SK-MEL-5 (cell line): ENCODE measurements around the gene TPX2. TPM values are rescaled to one million over a fixed set of nuclear protein-coding genes. Genes with fewer than 3 reads are reported as not detected.
"Not testable (repeated sequence)": the region's sequence is repeated elsewhere in the genome, so short reads cannot be mapped to it uniquely, and the experiment has no call there.

Experiments used
- DNase-seq: peaks from one replicate; pipeline ENCODE4 v3.0.0-alpha.2; 2016; ENCODE audit warnings: low read depth, low spot score
- in situ Hi-C: cut with HindIII; loops from 2 replicates; pipeline ENCODE4 v1.10.0; 2016; ENCODE audit warnings: low sequenced_read_pairs, high pct_unique_total_duplicates, low pct_unique_long_range_greater_than_20kb
- total RNA-seq: library from RNA; depleted of rRNA; stranded (reverse); fragments of >200 nt; shearing (Covaris generic); gene quantifications from 2 replicates; pipeline ENCODE4 v1.2.3, GENCODE V29; 2014

TPX2 gene
- total RNA-seq, 1 experiment from 2014 or later = 74.2 TPM

GRCh38 chr20:31817461-31817860 is 78.4 kb downstream of the TPX2 start:
- in situ Hi-C loops = no loop called here
- DNase-seq = no peak

GRCh38 chr20:31818376-31818908 is 79.4 kb downstream of the TPX2 start:
- in situ Hi-C loops = no loop called here
- no peak for DNase-seq

DNA sequence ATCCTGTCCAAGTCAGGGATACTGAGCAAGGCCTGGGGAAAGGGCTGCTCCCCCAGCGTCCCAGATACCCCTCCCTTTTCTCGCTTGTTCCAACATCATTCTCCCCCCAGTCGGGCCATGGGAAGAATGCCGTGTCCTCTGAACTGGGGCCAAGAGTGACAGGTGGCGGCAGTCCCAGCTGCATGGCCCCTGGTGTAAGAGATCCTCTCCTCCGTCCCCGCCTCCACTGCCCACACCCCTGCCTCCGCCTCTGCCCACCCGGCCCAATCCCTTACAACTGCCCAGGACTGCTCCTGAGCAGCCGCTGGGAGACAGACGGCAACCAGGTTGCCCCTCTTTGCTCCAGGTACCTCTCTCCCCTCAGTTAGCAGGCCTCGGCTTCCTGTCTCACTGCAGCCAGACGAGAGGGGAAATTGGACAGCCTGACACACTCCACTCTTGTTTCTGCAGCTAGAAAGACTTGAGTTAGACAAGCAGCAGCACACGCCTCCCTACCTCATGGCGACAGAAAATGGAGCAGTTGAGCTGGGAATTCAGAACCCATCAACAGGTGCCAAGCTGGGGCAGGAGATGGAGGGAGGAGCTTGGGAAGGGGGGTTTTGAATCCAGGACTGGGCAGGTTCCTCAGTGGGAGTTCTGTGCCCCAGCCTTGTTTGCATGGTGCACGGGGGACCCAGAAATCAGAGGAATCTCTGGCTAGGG is 80.1 kb downstream of the TPX2 start, which contains the start of gene MYLK2:
Gene MYLK2 (plus strand): TSS at position 274 of the 702 bp plus-strand sequence. CDS start 225 bp downstream, at position 499.
- DNase-seq = no peak
- in situ Hi-C loops = no loop called here

- DNase-seq = no peak
- in situ Hi-C loops = no loop called here
These were observed 81.1 kb downstream of the TPX2 start for GRCh38 chr20:31820228-31820627.

DNA sequence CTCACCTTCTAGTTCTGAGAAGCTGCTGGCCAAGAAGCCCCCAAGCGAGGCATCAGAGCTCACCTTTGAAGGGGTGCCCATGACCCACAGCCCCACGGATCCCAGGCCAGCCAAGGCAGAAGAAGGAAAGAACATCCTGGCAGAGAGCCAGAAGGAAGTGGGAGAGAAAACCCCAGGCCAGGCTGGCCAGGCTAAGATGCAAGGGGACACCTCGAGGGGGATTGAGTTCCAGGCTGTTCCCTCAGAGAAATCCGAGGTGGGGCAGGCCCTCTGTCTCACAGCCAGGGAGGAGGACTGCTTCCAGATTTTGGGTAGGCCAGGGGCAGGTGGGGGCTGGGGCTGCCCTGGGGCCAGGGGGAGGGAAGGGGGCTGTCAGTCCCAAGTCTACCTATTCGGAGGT is 82.3 kb downstream of the TPX2 start:
- no peak for DNase-seq
- in situ Hi-C loops = no loop called here

GRCh38 chr20:31822421-31823330 is 83.6 kb downstream of the TPX2 start:
- DNase-seq = peak; percentile 70
- in situ Hi-C loops = no loop called here

DNA sequence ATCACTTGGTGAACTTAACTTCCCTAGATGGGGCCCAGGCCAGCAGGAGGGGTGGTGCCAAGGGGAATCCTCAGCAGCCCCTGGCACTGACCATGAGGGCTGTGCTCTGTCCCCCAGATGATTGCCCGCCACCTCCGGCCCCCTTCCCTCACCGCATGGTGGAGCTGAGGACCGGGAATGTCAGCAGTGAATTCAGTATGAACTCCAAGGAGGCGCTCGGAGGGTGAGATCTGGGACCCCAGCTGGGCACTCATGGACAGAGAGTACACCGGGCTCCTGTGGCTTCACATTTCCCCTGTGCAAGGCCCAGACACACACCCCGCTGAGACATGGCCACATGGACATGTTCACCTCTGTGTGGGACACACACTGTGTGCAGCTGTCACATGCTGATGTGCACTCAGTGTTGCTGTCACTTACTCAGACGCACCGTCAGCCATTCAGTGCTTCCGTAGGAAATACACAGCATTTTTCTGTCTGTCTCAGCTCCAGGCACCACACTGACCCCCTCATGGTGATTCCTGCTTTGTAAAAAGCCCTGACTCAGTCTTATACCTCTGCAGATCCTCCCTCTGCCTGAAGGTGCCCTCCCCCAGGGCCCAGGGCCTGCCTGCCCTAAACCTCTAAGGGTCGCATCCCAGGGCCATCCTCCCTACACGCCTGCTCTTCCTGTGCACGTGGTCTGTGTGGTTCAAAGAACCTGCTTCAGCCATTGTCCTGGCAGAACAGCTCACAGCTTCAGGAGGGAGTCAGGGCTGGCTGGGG is 84.5 kb downstream of the TPX2 start:
- DNase-seq = no peak
- in situ Hi-C loops = no loop called here

DNA sequence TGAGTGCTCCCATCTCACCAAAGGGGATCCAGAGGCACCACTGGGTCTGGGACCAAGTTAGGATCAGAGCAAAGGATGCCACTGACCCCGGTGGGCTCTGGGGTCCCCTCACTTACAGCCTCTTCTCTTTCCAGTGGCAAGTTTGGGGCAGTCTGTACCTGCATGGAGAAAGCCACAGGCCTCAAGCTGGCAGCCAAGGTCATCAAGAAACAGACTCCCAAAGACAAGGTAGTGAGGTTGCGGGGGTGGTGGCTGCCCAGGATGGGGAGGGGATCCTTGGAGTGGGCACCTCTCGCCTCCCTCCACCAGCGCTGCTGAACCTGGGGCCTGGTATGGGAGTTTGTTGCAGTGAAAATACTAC is 85.0 kb downstream of the TPX2 start:
- in situ Hi-C loops = no loop called here
- DNase-seq = no peak

DNA sequence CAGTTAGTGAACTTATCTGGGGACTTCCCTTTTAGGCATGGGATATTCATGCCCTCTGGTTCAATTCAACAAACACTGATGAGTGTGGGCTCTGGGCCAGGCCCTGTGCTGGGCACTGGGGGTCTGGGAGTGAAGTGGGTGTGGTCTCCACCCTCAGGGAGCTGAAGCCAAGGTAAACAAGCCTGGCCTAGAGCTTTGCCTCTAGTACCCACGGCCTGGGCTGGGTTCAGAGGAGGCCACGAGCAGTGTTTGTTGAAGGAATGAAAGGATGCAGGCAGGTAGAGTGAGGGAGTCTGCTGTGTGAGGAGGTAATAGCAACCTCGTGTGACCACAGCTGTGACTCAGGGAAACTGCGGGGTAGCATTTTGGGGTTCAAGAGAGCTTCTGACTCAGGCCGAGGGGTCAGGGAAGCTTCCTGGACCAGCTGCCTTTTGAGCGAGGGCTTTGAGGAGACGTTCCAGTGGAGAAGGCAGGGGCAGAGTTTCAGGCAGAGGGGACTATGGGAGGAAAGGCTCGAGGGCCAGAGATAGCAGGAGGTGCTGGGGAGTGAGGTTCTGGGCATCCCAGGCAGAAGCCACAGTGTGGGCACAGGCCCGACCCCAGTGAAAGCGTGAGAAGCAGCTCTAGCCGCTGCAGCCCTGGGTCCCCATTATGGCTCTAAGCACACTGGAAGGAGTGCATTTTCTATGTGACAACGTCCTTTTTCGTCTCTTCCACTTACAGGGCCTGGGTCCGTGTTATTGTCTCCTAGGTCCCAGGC is 85.6 kb downstream of the TPX2 start:
- DNase-seq = no peak
- in situ Hi-C loops = no loop called here

- no peak for DNase-seq
- in situ Hi-C loops = no loop called here
These were observed 87.0 kb downstream of the TPX2 start for GRCh38 chr20:31826074-31826473.

DNA sequence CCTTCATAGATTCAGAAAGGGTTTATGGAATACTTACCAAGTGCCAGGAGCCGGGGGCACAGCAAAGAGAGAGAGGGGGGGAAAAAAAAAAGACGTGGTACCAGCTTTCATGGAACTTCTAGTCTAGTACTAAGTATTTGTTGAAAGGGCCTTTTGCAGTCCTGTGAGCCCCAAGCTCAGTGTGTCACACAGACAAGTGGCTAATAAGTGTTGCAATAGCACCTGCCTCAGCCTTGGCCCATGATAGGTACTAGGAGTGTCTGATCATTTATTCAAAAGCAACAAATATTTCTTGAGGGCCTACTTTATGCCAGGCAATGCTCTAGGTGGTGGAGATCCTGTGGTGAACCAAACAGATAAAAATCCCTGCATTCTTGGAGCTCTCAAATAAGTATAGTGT is 88.0 kb downstream of the TPX2 start:
- DNase-seq = no peak
- in situ Hi-C loops = no loop called here

DNA sequence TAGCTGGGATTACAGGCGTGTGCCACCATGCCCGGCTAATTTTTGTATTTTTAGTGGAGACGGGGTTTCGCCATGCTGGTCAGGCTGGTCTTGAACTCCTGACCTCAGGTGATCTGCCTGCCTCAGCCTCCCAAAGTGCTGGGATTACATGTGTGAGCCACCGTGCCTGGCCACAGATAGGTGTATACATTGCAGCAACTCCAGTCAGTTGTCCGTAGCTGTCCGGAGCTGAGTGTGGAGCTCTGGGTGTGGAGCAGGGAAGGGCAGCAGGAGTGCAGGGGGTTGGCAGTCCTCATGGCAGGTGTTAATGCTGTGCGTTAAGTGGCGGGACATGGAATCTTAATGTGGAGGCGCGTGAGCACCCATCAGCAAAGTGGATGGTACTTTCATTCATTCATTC is 88.9 kb downstream of the TPX2 start:
- in situ Hi-C loops, DNase-seq: not testable (repeated sequence)

DNA sequence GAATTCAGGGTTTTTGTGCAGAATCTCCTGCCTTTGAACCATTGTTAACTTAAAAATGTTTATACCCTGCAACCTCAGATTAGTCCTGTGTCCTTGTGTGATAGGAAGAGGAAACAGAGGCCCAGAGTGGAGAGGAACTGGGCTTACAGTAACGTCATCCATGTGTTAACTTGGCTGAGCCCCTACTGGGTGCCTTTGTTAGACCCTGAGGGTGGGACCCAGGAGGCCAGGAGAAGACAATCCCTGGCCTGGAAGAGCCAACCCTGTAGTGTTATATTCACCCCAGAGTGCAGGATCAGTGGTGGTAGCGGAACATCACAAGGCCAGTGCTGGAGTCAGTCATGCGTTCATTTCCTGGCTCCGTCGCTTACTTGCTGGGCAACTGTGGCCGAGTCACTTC is 90.6 kb downstream of the TPX2 start:
- DNase-seq = no peak
- in situ Hi-C loops = no loop called here

GRCh38 chr20:31830406-31830981 is 91.4 kb downstream of the TPX2 start:
- in situ Hi-C loops = no loop called here
- no peak for DNase-seq

DNA sequence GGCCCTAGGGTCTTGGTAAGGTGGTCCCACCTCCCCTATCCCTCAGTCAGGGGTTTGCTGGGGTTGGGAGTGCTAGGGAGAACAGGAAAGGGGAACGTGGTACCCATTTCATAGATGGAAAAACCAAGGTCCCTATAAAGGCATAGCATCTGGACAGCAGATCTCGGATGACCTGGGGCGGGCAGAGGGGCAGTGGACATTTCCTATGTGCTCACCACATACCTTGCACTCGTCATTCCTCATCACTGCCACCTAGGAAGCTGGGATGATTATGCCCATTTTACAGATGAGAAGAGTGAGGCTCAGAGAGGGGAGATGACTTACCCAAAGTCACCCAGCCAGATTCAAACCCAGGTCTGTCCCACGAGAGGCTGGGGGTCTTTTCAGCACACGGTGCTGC is 92.1 kb downstream of the TPX2 start:
- no peak for DNase-seq
- in situ Hi-C loops = no loop called here

GRCh38 chr20:31831771-31832306 is 92.7 kb downstream of the TPX2 start:
- DNase-seq = no peak
- in situ Hi-C loops = no loop called here
